ENCODE measurements around the gene EPHA2. TPM values are rescaled to one million over a fixed set of nuclear protein-coding genes. Genes with fewer than 3 reads are reported as not detected.

Gene EPHA2
- total and polyA plus RNA-seq, 2 donors (not counting 3 experiments of a cell fraction or from before 2014, with no cell fraction given): 141 to 147 TPM

- TSS peak; percentile 79 for BruUV-seq (replicated peaks)
- H3K4me2 ChIP-seq (ENCODE audit: insufficient read depth, low read length): no peak overlapping the region
- CTCF ChIA-PET: interaction anchor here (0.6 to 5.6 kb wide), 2 partner anchors 30 to 42 kb away, joined by 3 to 67 read pairs; no protein-coding TSS in a partner anchor
Observed at GRCh38 chr1:16124377-16125087, 31.3 kb downstream of the EPHA2 start.

More at GRCh38 chr1:16124377-16125087, 31.3 kb downstream of the EPHA2 start:
- TF ChIP-seq FOS (IDR thresholded peaks at IDR 0.05; ENCODE audit: borderline replicate concordance, insufficient read depth, low read length) (no peak), CTCF (IDR thresholded peaks at IDR 0.05; ENCODE audit: extremely low read depth in 1 of 2, insufficient read depth in 1 of 2, low read depth in 1 of 2, low read length in 2 of 2) (no peak)
- no peak for DNase-seq (ENCODE audit: low read depth, low spot score)
- Histone ChIP-seq H4K20me1 (replicated peaks; ENCODE audit: control insufficient read depth, extremely low read depth, insufficient read depth, low read length) (no peaks in the 10 kb centered on the region), H3K4me1 (ENCODE audit: control insufficient read depth, extremely low read depth, insufficient read depth, low read length) (no peaks in the 10 kb centered on the region), H2AFZ (ENCODE audit: low read depth, low read length) (no peak overlapping the region), H3K79me2 (ENCODE audit: control insufficient read depth, insufficient read depth, low read length) (peaks cover 22% of the 10 kb centered on the region), H3K27ac (ENCODE audit: insufficient read depth, low read depth, low read length) (no peak overlapping the region), H3K9ac (replicated peaks; ENCODE audit: extremely low read depth, insufficient read depth, low read length) (no peak overlapping the region), H3K9me1 (replicated peaks; ENCODE audit: control insufficient read depth, extremely low read depth, insufficient read depth, low read length) (no peaks in the 10 kb centered on the region), H3K27me3 (ENCODE audit: control insufficient read depth in 2 of 2, insufficient read depth in 2 of 2, low read length in 2 of 2) (no peaks in the 10 kb centered on the region), H3K9me3 (replicated peaks; ENCODE audit: control insufficient read depth, insufficient read depth, low read length) (no peaks in the 10 kb centered on the region), H3K36me3 (ENCODE audit: control insufficient read depth in 2 of 2, extremely low read depth in 1 of 2, insufficient read depth in 2 of 2, low read length in 2 of 2) (peaks cover 42 to 65% of the 10 kb centered on the region in 2 experiments), H3K4me3 (replicated peaks in 1 of 3; ENCODE audit: insufficient read depth in 1 of 3, low read depth in 1 of 3, low read length in 3 of 3) (no peak overlapping the region)
- FAIRE-seq: no peak
- dilution Hi-C loops (cut with MboI; ENCODE audit: extremely low pct_ligation_motif_present, low sequenced_read_pairs): no loop called here
- intact Hi-C loops (cut with micrococcal nuclease): loop anchor here (5.0 kb wide), 1 partner anchor 37 kb away; no protein-coding TSS in a partner anchor
- POLR2A ChIA-PET: no interaction called here

All from endothelial cell of umbilical vein (primary cell).